CD4-positive, alpha-beta T cell treated with Interferon alpha-2 for 1 hour (primary cell): Measurements from ENCODE around the gene OR8U1.
"Not testable (repeated sequence)": the region's sequence is repeated elsewhere in the genome, so short reads cannot be mapped to it uniquely, and the experiment has no call there.

Source experiments
- DNase-seq, 2 donors: peaks; one replicate each; pipeline ENCODE4 v3.0.0-alpha.2; 2020 to 2022

OR8U1 gene

DNA sequence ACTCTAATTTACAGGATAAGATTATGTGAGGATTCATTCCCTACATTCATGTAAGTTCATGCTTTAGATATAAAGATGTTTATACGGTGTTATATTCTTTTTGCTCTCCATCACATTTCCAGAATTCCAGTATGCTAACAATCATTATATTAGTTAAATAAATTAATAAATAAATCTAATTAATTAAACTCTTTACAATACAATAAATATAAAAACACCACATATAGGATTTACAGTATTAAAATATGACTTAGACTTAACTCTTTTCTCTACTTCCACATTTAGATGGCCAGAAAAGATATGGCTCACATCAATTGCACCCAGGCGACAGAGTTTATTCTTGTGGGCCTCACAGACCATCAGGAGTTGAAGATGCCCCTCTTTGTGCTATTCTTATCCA lies at the start of gene OR8U1:
OR8U1 (plus strand) TSS at position 301 of the 400 bp plus-strand sequence; CDS start at position 301, 0 bp downstream.
- DNase-seq, result no peak

DNA sequence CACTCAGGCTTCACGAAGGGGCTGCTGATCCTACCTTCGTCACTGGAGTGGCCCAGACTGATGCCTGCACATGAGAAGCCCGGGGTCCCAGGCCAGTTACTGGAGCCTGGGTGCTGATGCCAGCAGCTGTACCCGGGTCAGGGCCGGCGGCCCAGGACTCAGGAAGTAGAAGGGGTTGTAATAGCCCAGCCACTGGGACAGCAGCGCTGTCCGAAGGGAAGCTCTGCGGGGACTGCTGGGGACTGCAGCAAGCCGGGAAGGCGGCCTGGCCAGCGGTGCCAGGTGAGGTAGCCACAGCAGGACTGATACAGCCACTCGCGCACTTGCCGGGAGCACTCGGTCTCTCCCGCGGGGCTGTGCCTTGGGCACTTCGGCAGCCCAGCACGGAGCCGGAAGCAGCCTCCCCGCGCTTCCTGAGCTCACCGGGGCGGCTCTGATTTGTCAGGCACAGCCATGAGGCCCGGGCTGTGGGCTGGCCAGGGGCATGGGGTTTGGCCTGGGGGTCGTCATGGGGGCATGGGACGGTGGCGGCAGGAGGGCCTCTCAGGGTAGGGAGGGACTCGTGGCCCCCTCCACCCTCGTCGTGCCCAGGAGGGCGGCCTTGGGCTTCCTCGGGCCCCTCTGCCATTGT lies 43.4 kb upstream of the OR8U1 start:
- DNase-seq, result no peak

DNA sequence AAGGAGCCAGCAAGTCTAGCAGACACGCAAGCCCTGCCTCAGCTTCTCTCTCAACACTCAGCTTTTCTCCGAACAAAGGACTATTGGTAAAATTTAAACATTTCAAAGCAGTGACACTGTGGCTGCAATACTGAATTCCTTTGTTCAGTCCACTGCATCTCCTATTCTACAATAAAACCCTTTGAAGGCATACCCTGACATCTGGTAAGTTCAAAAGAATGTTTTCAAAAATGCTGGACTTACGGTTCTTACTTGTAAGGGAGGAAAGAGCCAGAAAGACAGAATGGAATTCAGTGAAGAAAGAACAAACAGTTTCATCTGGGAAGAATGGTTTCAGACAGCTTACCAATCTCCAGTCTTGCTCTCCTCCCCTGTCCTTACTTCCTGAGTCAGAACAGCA lies 42.3 kb upstream of the OR8U1 start:
- DNase-seq, result no peak

DNA sequence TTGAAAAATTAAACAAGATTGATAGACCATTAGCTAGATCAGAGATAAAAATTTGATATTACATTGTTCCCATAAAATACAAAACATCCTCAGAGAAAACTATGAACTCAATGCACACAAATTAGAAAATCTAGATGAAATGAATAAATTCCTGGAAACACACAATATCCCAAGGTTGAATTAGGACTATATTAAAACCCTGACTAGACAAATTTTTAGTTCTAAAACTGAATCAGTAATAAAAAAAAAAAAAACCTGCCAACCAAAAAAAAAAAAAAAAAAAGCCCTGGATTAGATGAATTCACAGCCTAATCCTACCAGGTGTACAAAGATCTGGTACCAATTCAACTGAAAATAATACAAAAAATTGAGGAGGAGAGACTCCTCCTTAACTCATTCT lies 35.1 kb upstream of the OR8U1 start:
- DNase-seq, result no peak

DNA sequence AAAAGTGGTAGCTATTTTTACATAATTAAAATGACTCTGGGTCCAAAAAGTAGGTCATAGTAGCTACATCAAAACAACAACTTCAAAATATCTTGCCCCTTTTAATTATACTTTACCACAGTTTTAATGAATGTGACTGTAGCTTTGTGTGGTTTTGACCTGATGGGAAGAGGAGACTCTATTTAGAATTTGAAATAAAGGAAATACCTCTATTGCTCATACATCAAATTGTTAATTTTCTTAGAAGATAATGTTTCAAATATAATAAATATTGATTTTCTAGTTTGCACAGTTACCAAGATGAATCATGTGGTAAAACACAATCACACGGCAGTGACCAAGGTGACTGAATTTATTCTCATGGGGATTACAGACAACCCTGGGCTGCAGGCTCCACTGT lies 29.7 kb upstream of the OR8U1 start, which contains the start of gene OR8K1:
OR8K1 (plus strand) TSS at position 301 of the 400 bp plus-strand sequence; CDS start at position 301, 0 bp downstream.
- no peak for DNase-seq

DNA sequence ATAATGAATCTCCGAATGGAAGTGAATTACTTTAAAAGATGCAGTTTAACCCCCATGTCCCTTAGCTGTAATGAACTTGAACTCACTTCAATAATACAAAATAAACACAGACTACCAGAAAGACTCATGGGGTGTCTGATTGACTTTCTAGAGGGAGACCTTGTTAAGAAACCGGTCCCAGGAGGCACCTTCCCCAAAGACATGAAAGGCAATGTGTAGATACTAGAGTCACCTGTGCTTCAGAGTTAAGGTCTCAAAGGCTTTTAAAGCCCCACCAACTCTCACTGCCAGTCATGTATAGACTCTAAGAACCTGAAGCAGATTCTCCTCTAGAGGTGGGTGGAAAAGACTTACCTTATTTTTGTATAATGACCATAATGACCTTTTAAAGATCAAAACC lies 21.4 kb upstream of the OR8U1 start, which contains the start of gene OR8J1:
OR8J1 (plus strand) TSS at position 301 of the 400 bp plus-strand sequence. CDS start 5,956 bp downstream, outside the sequence.
- DNase-seq, result no peak

DNA sequence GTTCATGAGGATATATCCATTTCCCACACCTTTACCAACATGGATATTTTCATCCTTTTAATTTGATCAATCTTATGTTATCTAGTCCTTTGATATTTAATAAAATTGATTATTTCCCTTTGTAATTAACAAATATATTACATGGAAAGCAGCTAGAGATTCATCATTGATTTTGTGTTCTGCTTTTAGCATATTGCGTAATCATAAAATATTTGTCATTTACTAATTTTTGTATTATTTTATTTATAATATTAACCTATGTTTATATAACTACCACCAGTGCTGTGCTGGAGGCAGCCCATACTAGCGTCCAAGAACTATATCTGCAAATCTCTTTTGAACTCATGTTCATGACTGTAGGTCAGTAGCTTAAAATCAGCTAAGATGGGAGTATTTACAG lies 4.7 kb downstream of the OR8U1 start:
- no peak for DNase-seq

DNA sequence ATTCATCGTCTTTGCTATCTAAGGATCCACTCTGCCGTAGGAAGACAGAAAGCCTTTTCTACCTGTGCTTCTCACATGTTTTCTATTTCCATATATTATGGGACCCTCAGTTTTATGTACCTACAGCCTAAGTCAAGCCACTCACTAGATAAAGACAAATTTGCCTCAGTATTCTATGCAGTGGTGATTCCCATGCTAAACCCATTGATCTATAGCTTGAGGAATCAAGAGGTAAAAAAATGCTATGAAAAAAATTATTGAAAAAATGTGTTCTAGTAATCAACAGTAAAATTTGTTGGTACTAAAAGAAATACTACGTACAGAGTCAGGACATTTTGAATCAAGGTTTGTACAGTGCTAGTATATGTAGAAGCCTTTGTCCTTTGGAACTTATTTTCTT lies 19.0 kb downstream of the OR8U1 start:
- DNase-seq, result no peak

DNA sequence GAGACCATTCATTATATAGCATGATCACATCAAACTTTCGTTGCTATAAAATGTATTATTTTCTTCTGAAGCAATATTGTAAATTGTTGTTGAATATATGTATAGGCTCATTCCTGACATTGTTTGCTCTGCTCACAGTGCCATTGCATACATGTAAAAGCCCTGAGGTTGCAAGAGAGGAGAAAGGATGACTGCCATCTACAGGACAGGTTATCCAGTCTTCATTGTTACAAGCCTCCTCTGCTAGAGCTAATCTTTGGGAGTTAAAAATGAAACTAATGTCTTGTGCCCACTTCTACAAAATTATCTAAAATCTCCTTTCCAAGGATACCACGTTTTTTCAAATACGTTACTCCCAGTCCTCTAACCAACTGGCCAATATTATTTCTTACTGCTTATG lies 20.6 kb downstream of the OR8U1 start:
- DNase-seq, result no peak

DNA sequence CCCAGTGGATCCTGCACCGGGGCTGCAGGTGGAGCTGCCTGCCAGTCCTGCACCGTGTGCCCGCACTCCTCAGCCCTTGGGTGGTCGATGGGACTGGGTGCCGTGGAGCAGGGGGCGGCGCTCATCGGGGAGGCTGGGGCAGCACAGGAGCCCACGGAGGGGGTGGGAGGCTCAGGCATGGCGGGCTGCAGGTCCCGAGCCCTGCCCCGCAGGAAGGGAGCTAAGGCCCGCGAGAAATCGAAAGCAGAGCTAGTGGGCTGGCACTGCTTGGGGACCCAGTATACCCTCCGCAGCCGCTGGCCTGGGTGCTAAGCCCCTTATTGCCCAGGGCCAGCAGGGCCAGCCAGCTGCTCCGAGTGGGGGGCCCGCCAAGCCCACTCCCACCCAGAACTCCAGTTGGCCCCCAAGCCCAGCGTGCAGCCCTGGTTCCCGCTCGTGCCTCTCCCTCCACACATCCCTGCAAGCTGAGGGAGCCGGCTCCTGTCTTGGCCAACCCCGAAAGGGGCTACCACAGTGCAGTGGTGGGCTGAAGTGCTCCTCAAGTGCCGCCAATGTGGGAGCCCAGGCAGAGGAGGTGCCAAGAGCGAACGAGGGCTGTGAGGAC lies 26.5 kb downstream of the OR8U1 start:
- not testable (repeated sequence) for DNase-seq

DNA sequence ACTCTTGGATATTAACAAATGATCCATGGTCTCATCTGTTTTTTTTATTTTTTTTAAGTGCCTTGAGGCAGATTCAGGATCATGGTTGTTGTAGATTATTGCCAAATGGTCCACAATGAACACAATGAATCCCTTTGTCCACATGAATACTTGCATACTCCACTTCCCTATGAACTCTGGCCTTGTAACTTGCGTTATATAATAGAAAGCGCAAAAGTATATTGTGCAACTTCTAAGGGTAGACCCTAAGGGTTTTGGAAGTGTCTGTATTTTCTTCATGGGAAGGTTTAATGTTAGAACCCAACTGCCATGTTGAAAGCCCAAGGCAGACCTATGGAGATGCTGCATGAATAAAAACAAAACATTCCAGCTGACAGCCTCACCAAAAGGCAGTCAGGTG lies 29.0 kb downstream of the OR8U1 start:
- DNase-seq, result no peak

DNA sequence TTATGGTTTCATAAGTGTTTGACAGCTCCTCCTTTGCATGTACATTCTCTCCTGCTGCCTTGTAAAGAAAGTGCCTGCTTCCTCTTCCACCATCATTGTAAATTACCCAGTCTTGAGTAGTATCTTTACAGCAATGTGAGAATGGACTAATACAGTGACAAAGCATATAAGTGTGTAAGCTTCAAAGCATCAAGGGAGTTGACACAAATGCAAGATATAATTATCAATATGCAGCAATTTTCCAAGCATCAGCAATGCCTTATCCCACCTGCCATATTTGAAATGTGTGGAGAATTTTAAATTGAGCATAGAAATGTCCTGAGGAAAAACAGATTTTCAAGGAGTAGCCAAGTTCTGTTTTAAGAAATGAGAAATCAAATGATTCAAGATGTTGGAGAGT lies 35.4 kb downstream of the OR8U1 start:
- DNase-seq, result no peak

DNA sequence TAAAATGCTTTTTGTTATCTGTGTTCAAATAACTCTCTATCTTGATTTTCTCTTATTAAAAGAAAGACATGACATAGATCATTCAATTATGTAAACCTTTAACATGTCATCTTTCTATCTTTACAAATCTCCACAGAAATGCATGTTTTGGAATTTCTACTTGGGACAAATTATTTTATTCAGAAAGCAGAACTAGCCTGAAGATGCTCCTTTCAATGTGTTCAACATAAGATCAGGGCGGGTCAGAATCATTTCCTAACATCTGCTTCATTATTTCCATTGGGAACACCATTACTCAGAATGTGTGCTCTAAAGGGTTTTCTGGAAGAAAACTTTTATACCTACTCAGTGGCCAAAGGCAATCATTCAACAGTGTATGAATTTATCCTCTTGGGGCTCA lies 37.0 kb downstream of the OR8U1 start, which contains the start of gene OR5AL1:
OR5AL1 (plus strand) TSS at position 301 of the 400 bp plus-strand sequence.
- no peak for DNase-seq
